ENCODE measurements around the gene EIF3D. TPM values are rescaled to one million over a fixed set of nuclear protein-coding genes. Genes with fewer than 3 reads are reported as not detected.

EIF3D gene
- total RNA-seq, 1 experiment from 2014 or later: 306 TPM

GRCh38 chr22:36465232-36466021 lies 63.5 kb downstream of the EIF3D start:
- Mint-ChIP-seq H3K9me3 (ENCODE audit: unreplicated experiment) (no peaks in the 10 kb centered on the region), H3K36me3 (ENCODE audit: insufficient read depth, unreplicated experiment) (peaks cover 28% of the 10 kb centered on the region), H3K4me1 (ENCODE audit: insufficient read depth, unreplicated experiment) (peaks cover 47% of the 10 kb centered on the region), H3K27me3 (ENCODE audit: insufficient read depth, unreplicated experiment) (no peaks in the 10 kb centered on the region), H3K27ac (ENCODE audit: low read depth, unreplicated experiment) (peak overlapping the region; percentile 90), H3K4me3 (ENCODE audit: unreplicated experiment) (no peak overlapping the region)
- intact Hi-C loops (cut with micrococcal nuclease): loop anchor here (1.0 kb wide), 1 partner anchor 79 kb away; no protein-coding TSS in a partner anchor
- no TSS peak for BruUV-seq (replicated peaks)
- POLR2A ChIA-PET: interaction anchor here (0.6 to 10.7 kb wide), 16 partner anchors 10 to 174 kb away, joined by 3 to 100 read pairs (median 4); partner anchors contain the start of gene MYH9
- CTCF ChIA-PET: interaction anchor here (0.5 to 8.5 kb wide), 3 partner anchors 45 to 167 kb away, joined by 3 to 180 read pairs (median 4); no protein-coding TSS in a partner anchor
- no peak for TF ChIP-seq CTCF (IDR thresholded peaks at IDR 0.05; ENCODE audit: unreplicated experiment)
- peak; percentile 93 for DNase-seq (ENCODE audit: unreplicated experiment)

GRCh38 chr22:36464715-36465231 lies 64.2 kb downstream of the EIF3D start:
- Mint-ChIP-seq H3K27me3 (ENCODE audit: insufficient read depth, unreplicated experiment) (no peaks in the 10 kb centered on the region), H3K9me3 (ENCODE audit: unreplicated experiment) (no peaks in the 10 kb centered on the region), H3K4me3 (ENCODE audit: unreplicated experiment) (no peak overlapping the region), H3K27ac (ENCODE audit: low read depth, unreplicated experiment) (peak overlapping the region; percentile 90), H3K4me1 (ENCODE audit: insufficient read depth, unreplicated experiment) (peaks cover 41% of the 10 kb centered on the region), H3K36me3 (ENCODE audit: insufficient read depth, unreplicated experiment) (peaks cover 28% of the 10 kb centered on the region)
- CTCF ChIA-PET: no interaction called here
- TF ChIP-seq CTCF (IDR thresholded peaks at IDR 0.05; ENCODE audit: unreplicated experiment): no peak
- POLR2A ChIA-PET: interaction anchor here (0.6 to 10.7 kb wide), 16 partner anchors 9 to 848 kb away, joined by 3 to 100 read pairs (median 4); partner anchors contain the start of genes MB, MYH9 and TXN2
- BruUV-seq (replicated peaks): TSS peak; percentile 33
- DNase-seq (ENCODE audit: unreplicated experiment): no peak
- intact Hi-C loops (cut with micrococcal nuclease): loop anchor here (1.0 kb wide), 1 partner anchor 78 kb away; no protein-coding TSS in a partner anchor

DNA sequence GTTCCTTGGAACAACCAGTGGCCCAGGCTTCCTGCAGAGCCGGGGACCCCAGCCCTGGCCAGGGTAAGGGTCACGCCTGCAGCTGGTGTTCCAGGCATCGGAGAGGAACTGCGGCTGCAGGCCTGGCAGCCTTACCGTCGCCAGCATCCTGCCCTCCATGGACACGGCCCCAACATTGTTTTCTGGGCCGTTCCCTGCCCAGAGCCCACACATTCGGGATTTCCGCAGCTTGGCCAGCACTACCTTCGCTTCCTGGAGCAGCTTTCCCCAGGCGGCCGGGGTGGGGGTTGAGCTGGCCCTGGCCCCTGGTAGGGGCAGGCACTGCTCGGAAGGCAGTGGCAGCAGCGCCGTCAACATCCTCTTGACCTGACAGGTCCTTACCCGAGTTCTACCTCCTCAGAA lies 65.2 kb downstream of the EIF3D start:
- Mint-ChIP-seq H3K27ac (ENCODE audit: low read depth, unreplicated experiment) (no peak overlapping the region), H3K27me3 (ENCODE audit: insufficient read depth, unreplicated experiment) (no peaks in the 10 kb centered on the region), H3K4me3 (ENCODE audit: unreplicated experiment) (no peak overlapping the region), H3K36me3 (ENCODE audit: insufficient read depth, unreplicated experiment) (peaks cover 28% of the 10 kb centered on the region), H3K9me3 (ENCODE audit: unreplicated experiment) (no peaks in the 10 kb centered on the region), H3K4me1 (ENCODE audit: insufficient read depth, unreplicated experiment) (peaks cover 41% of the 10 kb centered on the region)
- BruUV-seq (replicated peaks): no TSS peak
- DNase-seq (ENCODE audit: unreplicated experiment): no peak
- ChIA-PET POLR2A (interaction anchor here (0.6 to 10.7 kb wide), 11 partner anchors 8 to 229 kb away, joined by 3 to 100 read pairs (median 3); partner anchors contain the start of genes MYH9 and TXN2), CTCF (interaction anchor here (0.7 to 0.8 kb wide), 2 partner anchors 72 to 176 kb away, joined by 3 read pairs; no protein-coding TSS in a partner anchor)
- intact Hi-C loops (cut with micrococcal nuclease): no loop called here
- no peak for TF ChIP-seq CTCF (IDR thresholded peaks at IDR 0.05; ENCODE audit: unreplicated experiment)

Data from MCF 10A (cell line).